ENCODE results near the gene AWAT2.

The AWAT2 gene

GRCh38 chrX:70022616-70023015 lies 27.1 kb downstream of the AWAT2 start:
- no peak for ATAC-seq
- TF ChIP-seq SNAI2 (CRISPR knock-in tag; IDR thresholded peaks at IDR 0.05) (no peak), ZNF70 (CRISPR knock-in tag; IDR thresholded peaks at IDR 0.05) (no peak), ARNTL (CRISPR knock-in tag; IDR thresholded peaks at IDR 0.05; ENCODE audit: borderline replicate concordance, low read depth) (no peak), ZC3H10 (CRISPR knock-in tag; IDR thresholded peaks at IDR 0.05) (no peak), ZNF8 (CRISPR knock-in tag; IDR thresholded peaks at IDR 0.05) (no peak)

- no peak for TF ChIP-seq CREB5 (CRISPR knock-in tag; IDR thresholded peaks at IDR 0.05; ENCODE audit: low read depth)
- no peak for ATAC-seq
Observed at GRCh38 chrX:70016513-70016912, 33.2 kb downstream of the AWAT2 start.

- TF ChIP-seq POU6F1 (CRISPR knock-in tag; IDR thresholded peaks at IDR 0.05; ENCODE audit: borderline replicate concordance, low read depth) (no peak), TSHZ2 (CRISPR knock-in tag; IDR thresholded peaks at IDR 0.05) (no peak), RARB (CRISPR knock-in tag; IDR thresholded peaks at IDR 0.05) (no peak), PPARA (CRISPR knock-in tag; IDR thresholded peaks at IDR 0.05; ENCODE audit: borderline replicate concordance) (no peak), ZC3H10 (CRISPR knock-in tag; IDR thresholded peaks at IDR 0.05) (no peak), TOX (CRISPR knock-in tag; IDR thresholded peaks at IDR 0.05; ENCODE audit: borderline replicate concordance) (no peak), CREB5 (CRISPR knock-in tag; IDR thresholded peaks at IDR 0.05; ENCODE audit: low read depth) (no peak), ARNTL (CRISPR knock-in tag; IDR thresholded peaks at IDR 0.05; ENCODE audit: borderline replicate concordance, low read depth) (no peak), PATZ1 (CRISPR knock-in tag; IDR thresholded peaks at IDR 0.05; ENCODE audit: borderline replicate concordance) (no peak), CSRNP3 (CRISPR knock-in tag; IDR thresholded peaks at IDR 0.05) (no peak), BACH2 (CRISPR knock-in tag; IDR thresholded peaks at IDR 0.05; ENCODE audit: borderline replicate concordance) (no peak), ZFP30 (CRISPR knock-in tag; IDR thresholded peaks at IDR 0.05) (no peak), ISL1 (CRISPR knock-in tag; IDR thresholded peaks at IDR 0.05) (no peak), ZNF70 (CRISPR knock-in tag; IDR thresholded peaks at IDR 0.05) (no peak)
- no peak for ATAC-seq
Observed at GRCh38 chrX:70013466-70014381, 36.0 kb downstream of the AWAT2 start.
